ENCODE data around the gene LOXHD1. TPM values are rescaled to one million over a fixed set of nuclear protein-coding genes. Genes with fewer than 3 reads are reported as not detected.

Gene LOXHD1
- polyA plus RNA-seq, 3 donors = 0.53 to 0.83 (median 0.62) TPM

- DNase-seq (ENCODE audit: extremely low read depth in 1 of 11, low read depth in 9 of 11, low spot score in 4 of 11) = no peak
Measured at GRCh38 chr18:46439037-46439436, 218.0 kb downstream of the LOXHD1 start.

GRCh38 chr18:46437061-46437460 lies 220.0 kb downstream of the LOXHD1 start:
- DNase-seq (ENCODE audit: extremely low read depth in 1 of 11, low read depth in 9 of 11, low spot score in 4 of 11) = no peak

GRCh38 chr18:46436621-46437020 lies 220.4 kb downstream of the LOXHD1 start:
- DNase-seq (ENCODE audit: extremely low read depth in 1 of 11, low read depth in 9 of 11, low spot score in 4 of 11) = no peak

GRCh38 chr18:46435031-46435430 lies 222.0 kb downstream of the LOXHD1 start:
- DNase-seq (ENCODE audit: extremely low read depth in 1 of 11, low read depth in 9 of 11, low spot score in 4 of 11) = no peak

- no peak for DNase-seq (ENCODE audit: extremely low read depth in 1 of 11, low read depth in 9 of 11, low spot score in 4 of 11)
Measured at GRCh38 chr18:46434629-46435028, 222.4 kb downstream of the LOXHD1 start.

- no peak for DNase-seq (ENCODE audit: extremely low read depth in 1 of 11, low read depth in 9 of 11, low spot score in 4 of 11)
Measured at GRCh38 chr18:46433121-46433826, 223.7 kb downstream of the LOXHD1 start.

- DNase-seq (ENCODE audit: extremely low read depth in 1 of 11, low read depth in 9 of 11, low spot score in 4 of 11) = no peak
Measured at GRCh38 chr18:46431522-46432171, 225.4 kb downstream of the LOXHD1 start.

GRCh38 chr18:46429649-46430224 lies 227.3 kb downstream of the LOXHD1 start:
- DNase-seq (ENCODE audit: extremely low read depth in 1 of 11, low read depth in 9 of 11, low spot score in 4 of 11) = no peak

- DNase-seq (ENCODE audit: extremely low read depth in 1 of 11, low read depth in 9 of 11, low spot score in 4 of 11) = no peak
Measured at GRCh38 chr18:46429130-46429529, 227.9 kb downstream of the LOXHD1 start.

- no peak for DNase-seq (ENCODE audit: extremely low read depth in 1 of 11, low read depth in 9 of 11, low spot score in 4 of 11)
Measured at GRCh38 chr18:46428368-46428767, 228.7 kb downstream of the LOXHD1 start.

- no peak for DNase-seq (ENCODE audit: extremely low read depth in 1 of 11, low read depth in 9 of 11, low spot score in 4 of 11)
Measured at GRCh38 chr18:46427216-46427995, 229.6 kb downstream of the LOXHD1 start.

Other genes starting within 250 kb of the LOXHD1 start
- 1 to 10 TPM in 1 of 3 donors, under 1 TPM in 2; 0.92 to 1.3 (median 0.94) TPM for gene ST8SIA5, start 99.8 kb upstream of the LOXHD1 start, polyA plus RNA-seq (ENCODE audit: insufficient read length in 3 of 3)